Neural cell (in vitro differentiated cells): ENCODE measurements around the gene GBX2.

Experiments
- EP300 ChIP-seq: fragments of 450-650 bp; conservative IDR thresholded peaks from 2 replicates; pipeline ENCODE4 v1.6.1; 2014; ENCODE audit warnings: antibody characterized with exemption, mild to moderate bottlenecking, moderate library complexity; ENCODE audit not compliant: poor library complexity, severe bottlenecking
- EZH2 ChIP-seq: fragments of 200-600, 300-800 bp; shearing (Covaris generic), sonication (generic); IDR thresholded peaks from 2 replicates; pipeline ENCODE4 v1.6.1; 2014; ENCODE audit warnings: antibody characterized with exemption, low read length, borderline replicate concordance, mild to moderate bottlenecking; ENCODE audit not compliant: insufficient read depth, poor library complexity, severe bottlenecking
- TF ChIP-seq, protein P1 (sequence below): fragments of 450-650 bp; IDR thresholded peaks from 2 replicates; pipeline ENCODE4 v1.5.1; 2014; ENCODE audit warnings: antibody characterized with exemption, mild to moderate bottlenecking, moderate library complexity; ENCODE audit not compliant: poor library complexity, severe bottlenecking
- TF ChIP-seq, protein P2 (sequence below): IDR thresholded peaks from 2 replicates; pipeline ENCODE4 v1.6.1; 2012; ENCODE audit warnings: borderline replicate concordance

DNA sequence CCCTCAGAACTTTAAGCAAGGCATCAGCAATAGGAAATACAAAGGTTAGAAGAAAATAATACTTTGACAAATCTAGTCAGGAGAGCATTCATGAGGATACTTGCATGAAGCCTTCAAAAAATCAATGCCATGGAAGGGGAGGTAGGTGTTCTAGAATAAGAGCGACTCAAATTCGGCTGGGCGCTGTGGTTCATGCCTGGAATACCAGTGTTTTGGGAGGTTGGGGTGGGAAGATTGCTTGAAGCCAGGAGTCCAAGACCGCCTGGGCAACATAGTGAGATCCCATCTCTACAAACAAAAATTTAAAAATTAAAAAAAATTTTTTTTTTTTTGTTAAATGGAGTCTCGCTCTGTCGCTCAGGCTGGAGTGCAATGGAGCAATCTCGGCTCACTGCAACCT lies 21.8 kb downstream of the GBX2 start:
- TF ChIP-seq, protein P1, sequence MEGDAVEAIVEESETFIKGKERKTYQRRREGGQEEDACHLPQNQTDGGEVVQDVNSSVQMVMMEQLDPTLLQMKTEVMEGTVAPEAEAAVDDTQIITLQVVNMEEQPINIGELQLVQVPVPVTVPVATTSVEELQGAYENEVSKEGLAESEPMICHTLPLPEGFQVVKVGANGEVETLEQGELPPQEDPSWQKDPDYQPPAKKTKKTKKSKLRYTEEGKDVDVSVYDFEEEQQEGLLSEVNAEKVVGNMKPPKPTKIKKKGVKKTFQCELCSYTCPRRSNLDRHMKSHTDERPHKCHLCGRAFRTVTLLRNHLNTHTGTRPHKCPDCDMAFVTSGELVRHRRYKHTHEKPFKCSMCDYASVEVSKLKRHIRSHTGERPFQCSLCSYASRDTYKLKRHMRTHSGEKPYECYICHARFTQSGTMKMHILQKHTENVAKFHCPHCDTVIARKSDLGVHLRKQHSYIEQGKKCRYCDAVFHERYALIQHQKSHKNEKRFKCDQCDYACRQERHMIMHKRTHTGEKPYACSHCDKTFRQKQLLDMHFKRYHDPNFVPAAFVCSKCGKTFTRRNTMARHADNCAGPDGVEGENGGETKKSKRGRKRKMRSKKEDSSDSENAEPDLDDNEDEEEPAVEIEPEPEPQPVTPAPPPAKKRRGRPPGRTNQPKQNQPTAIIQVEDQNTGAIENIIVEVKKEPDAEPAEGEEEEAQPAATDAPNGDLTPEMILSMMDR, result no peak
- TF ChIP-seq EP300 (no peak), EZH2 (no peak)
- TF ChIP-seq, protein P2, sequence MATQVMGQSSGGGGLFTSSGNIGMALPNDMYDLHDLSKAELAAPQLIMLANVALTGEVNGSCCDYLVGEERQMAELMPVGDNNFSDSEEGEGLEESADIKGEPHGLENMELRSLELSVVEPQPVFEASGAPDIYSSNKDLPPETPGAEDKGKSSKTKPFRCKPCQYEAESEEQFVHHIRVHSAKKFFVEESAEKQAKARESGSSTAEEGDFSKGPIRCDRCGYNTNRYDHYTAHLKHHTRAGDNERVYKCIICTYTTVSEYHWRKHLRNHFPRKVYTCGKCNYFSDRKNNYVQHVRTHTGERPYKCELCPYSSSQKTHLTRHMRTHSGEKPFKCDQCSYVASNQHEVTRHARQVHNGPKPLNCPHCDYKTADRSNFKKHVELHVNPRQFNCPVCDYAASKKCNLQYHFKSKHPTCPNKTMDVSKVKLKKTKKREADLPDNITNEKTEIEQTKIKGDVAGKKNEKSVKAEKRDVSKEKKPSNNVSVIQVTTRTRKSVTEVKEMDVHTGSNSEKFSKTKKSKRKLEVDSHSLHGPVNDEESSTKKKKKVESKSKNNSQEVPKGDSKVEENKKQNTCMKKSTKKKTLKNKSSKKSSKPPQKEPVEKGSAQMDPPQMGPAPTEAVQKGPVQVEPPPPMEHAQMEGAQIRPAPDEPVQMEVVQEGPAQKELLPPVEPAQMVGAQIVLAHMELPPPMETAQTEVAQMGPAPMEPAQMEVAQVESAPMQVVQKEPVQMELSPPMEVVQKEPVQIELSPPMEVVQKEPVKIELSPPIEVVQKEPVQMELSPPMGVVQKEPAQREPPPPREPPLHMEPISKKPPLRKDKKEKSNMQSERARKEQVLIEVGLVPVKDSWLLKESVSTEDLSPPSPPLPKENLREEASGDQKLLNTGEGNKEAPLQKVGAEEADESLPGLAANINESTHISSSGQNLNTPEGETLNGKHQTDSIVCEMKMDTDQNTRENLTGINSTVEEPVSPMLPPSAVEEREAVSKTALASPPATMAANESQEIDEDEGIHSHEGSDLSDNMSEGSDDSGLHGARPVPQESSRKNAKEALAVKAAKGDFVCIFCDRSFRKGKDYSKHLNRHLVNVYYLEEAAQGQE, result no peak
